NCI-H82 treated with DMSO at 0.1 percent for 48 hours (cell line): Measurements from ENCODE around the gene FOXO3.

Experiments used
- DNase-seq: peaks from one replicate; lab custom pipeline; 2025; ENCODE audit not compliant: unreplicated experiment; lab: John Stamatoyannopoulos, UW

FOXO3 gene

DNA sequence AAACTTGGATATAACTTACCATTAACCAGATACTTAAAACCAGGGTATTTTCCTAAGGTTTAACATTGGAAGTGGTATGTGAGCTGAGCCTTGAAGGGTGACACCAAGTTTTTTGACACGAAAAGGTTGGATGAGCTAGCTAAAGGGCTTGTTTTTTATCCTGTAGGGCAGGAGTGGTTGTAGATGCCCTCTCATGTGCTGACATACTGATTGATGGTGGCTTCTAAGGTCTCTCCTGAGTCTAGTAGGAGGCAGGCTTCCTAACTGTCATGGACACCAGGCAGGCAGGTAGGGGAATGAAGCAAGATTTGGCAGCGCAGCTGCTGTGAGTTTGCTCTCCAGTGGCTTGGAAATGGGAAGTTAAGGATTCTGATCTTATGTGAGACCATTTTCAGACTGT, 66.1 kb downstream of the FOXO3 start:
- DNase-seq: no peak

- no peak for DNase-seq
Observed at GRCh38 chr6:108627692-108628550, 67.2 kb downstream of the FOXO3 start.

- no peak for DNase-seq
Observed at GRCh38 chr6:108630050-108630714, 69.5 kb downstream of the FOXO3 start.

GRCh38 chr6:108632441-108632840, 71.7 kb downstream of the FOXO3 start:
- no peak for DNase-seq

DNA sequence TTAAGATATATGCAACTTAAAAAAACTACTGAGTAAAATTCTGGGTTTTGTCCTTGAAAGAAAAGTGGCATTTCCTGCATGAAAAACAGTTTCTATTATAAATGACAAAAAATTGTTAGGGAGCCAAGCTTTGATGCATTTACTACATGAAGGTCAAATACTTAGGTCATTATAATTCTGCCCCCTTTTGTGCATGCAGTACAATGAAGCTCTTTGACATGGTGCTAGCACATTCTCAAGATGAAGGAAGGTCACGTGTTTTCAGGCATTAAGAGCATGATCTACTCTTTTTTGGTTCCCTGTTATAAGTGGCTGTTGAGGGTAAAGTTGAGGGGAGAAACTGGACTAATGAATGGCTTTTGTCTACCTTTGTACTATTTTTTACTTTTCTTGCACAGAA, 72.7 kb downstream of the FOXO3 start:
- no peak for DNase-seq

DNA sequence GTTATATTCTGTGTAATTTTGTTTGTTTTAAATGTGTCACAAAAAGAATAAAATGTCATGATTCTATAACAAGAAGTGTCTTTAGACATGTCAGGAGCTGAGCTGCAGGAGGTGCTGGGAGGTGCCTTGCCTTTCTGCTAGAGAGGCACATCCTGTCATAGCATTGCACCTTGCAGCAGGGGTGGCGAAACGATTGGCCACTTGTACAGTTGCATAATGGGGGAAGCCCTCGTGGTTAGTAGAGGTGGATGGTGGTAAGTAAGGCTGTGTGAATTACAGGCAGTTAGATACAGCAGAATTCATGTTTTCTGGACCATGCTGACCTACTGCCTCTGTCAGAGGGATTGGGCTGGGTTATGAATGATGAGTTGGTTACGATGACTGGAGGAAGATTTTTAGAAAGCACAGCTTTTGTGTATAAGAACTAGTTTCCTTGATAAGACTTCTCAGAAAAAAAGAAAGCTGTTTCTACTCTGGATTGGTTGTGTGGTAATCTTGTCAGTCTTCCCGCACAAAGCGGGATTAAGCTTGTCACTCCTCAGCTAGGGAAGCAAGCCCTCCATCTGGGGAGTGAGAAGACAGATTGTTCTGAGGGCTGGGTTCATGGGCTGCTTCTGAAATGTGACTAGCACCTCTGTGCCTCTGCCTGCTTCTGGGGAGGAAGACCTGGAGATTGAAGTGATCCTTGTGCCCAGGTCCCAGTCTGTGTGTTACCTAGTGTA, 74.9 kb downstream of the FOXO3 start:
- peak; percentile 86 for DNase-seq

- DNase-seq: no peak
Observed at GRCh38 chr6:108637963-108638362, 77.2 kb downstream of the FOXO3 start.

DNA sequence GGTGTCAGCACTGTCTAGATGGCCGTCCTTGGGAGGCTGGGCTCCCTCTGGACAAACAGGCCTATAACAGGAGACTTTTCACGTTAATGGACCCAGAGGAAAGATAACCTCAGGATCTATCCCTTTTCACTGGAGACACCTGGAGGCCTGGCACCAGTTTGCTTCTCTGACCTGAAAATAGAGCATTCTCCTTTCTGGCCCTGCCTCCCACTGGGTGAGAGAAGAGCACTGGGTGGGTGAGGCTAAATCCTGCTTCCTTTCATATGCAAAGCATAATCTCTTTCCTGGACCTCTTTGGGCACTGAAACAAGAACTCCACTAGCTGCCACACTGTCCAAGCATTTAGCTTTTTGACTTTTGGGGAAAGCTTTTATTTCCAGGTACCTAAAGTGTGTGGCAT, 78.3 kb downstream of the FOXO3 start:
- no peak for DNase-seq

DNA sequence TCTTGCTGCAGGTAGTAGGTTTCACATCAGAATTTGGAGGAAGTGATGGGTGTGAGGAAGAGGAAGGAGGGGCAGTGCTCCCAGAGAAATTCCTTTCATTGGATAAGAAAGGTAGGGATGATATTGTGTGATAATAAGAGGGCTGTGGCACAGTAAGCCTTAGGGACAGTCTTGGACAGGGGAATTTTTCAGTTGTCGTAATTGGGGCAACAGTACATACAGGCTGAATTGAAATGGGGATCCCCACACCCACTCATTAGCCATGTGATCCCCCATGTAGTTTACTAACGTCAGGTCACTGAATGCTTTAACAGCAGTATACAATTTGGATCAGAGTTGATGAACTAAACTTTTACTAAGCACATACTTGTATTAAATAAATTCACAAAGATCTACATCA, 79.4 kb downstream of the FOXO3 start:
- no peak for DNase-seq

DNA sequence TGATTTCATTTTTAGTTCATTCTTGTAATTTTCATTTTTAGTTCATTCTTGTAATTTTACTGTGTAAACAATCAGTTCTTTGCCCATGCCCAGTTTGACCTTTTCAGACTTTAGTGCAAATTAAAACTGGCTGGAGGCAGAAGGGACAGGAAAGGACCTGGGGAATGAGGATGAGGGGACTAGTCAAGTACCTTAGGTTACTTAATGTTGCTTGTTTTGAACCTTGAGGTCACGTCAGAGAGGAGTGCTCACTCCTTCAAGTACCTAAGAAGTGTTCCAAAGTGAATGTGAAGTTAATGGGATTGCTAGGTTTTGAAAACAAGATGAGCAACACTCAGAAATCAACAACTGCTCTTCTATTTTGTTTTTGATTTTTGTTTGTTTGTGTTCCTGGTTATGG, 82.5 kb downstream of the FOXO3 start:
- DNase-seq: no peak

DNA sequence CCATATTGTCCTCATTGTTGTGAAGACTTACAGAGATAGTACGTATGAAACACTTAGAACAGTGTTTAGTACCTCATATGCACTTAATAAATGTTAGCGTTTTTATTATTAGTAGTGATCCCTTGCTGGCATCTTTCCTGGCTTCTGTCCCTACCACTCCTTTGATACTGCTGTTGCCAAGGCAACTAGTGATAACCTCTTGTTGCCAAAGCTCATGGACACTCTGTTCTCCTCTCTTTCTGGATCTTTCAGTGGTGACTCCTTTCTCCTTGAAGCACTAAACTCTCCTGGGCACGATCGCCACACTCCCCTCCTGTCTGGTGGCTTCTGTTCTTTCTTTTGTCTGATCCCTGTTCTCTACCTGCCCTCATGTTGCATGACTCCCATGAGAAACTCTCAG, 83.5 kb downstream of the FOXO3 start:
- DNase-seq: no peak

DNA sequence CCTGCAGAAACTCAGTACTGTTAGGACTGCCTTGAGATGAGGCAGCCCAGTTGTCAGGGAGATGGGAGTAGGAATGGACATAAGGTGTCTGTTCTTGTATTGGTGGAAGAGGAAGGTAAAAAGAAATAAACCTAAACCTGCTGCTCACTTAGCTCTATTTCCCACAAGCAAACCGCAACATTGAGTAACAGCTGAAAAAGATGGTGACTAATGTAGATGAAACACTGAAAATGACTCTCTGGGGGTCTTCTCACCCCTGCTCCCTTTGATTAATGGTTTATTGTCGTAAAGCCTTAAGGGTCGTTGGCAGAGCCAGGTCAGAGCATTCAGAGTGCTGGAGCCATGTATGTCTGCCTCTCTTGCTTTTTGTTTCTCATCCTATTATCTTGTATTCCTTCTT, 87.5 kb downstream of the FOXO3 start:
- no peak for DNase-seq

GRCh38 chr6:108650325-108650724, 89.6 kb downstream of the FOXO3 start:
- DNase-seq: no peak

- DNase-seq: no peak
Observed at GRCh38 chr6:108650781-108651180, 90.1 kb downstream of the FOXO3 start.

- no peak for DNase-seq
Observed at GRCh38 chr6:108651340-108652227, 90.9 kb downstream of the FOXO3 start.

GRCh38 chr6:108652375-108652774, 91.7 kb downstream of the FOXO3 start:
- DNase-seq: no peak

GRCh38 chr6:108653949-108654348, 93.2 kb downstream of the FOXO3 start:
- no peak for DNase-seq

GRCh38 chr6:108654465-108655106, 93.9 kb downstream of the FOXO3 start:
- no peak for DNase-seq

DNA sequence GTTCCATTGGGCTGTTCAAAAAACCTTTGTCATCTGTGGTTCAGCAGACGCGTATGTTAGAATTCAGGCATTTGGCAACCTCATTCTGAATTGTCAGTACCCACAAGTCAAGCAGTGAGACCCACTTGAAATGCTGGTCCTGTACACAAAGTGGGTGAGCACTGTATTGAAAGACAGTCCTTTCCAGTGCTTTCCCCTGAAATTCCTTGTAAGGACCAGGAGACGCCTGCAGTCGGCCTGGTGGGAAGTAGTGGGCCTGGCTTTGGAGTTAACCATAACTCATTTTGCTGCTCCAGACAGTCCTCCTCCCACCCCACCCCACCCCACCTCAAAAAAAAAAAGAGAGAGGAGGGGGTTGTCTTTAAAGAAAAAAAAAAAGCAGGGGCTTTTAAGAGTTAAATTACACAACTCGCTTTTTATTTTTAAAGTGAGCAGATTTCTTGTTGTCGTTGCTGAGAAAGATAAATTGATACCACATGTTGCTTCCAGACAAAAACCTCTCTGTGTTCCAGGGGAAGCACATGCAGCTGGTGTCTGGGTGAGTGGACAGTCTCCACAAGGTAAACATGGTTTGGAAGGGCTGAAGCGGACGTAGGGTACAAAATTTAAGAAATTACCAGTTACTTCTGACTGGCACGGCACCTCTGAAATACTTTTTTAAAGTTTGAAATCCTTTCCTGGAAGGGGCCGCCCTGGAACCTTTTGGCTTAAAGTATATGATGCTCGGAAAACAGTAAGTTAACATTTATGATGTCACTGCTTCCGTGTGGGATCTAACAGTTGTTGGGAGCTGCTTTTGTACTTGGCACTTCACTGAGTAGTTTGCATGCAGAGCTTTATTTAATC, 95.3 kb downstream of the FOXO3 start:
- no peak for DNase-seq

GRCh38 chr6:108656836-108657235, 96.1 kb downstream of the FOXO3 start:
- DNase-seq: no peak
